ENCODE measurements around the gene LGALS7. TPM values are rescaled to one million over a fixed set of nuclear protein-coding genes. Genes with fewer than 3 reads are reported as not detected.

Gene LGALS7
- total and polyA plus RNA-seq, 2 of the 13 experiments (the other 11 are each of a cell fraction or from before 2014, with no cell fraction given): 0.73 TPM; not detected in 1

DNA sequence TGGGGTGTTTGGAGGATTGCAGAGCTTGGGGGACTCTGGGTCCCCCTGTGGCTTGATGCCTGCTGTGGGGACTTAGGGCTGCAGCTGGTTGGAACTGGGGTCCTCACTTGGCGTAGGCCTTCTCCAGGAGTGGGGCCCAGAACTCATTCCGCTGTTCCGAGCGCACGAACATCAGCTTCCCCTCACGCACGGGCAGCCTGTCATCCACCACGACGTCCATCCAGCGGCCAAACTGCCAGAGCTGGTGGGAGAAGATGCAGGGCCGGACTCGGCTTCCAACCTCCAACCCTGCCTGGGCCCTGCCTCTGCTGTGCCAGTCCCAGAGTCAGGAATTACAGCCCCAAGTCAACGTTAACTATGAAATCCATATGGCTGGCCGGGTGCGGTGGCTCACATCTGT is 31.6 kb downstream of the LGALS7 start:
- 98% methylated on average over 9 of the region's 15 CpGs for WGBS (ENCODE audit: low lambda C conversion rate)
- Histone ChIP-seq H3K9ac (ENCODE audit: insufficient read depth, low read depth, low read length) (no peak overlapping the region), H3K27ac (ENCODE audit: extremely low read length, insufficient read depth, low read length) (no peak overlapping the region), H3K79me2 (ENCODE audit: insufficient read depth, low read length) (no peaks in the 10 kb centered on the region), H3K9me3 (ENCODE audit: low read length) (no peaks in the 10 kb centered on the region), H2AFZ (ENCODE audit: low read length) (no peak overlapping the region), H3K4me1 (ENCODE audit: insufficient read depth, low read length) (peaks cover 50% of the 10 kb centered on the region), H3K27me3 (ENCODE audit: control insufficient read depth in 1 of 2, insufficient read depth in 2 of 2, low read length in 2 of 2) (no peaks in the 10 kb centered on the region), H3K4me3 (replicated peaks in 1 of 3; ENCODE audit: insufficient read depth in 1 of 3, low read depth in 2 of 3, low read length in 3 of 3) (no peak overlapping the region), H4K20me1 (ENCODE audit: insufficient read depth, low read length) (no peaks in the 10 kb centered on the region), H3K36me3 (replicated peaks in 1 of 2; ENCODE audit: control insufficient read depth in 1 of 2, insufficient read depth in 2 of 2, low read length in 2 of 2) (no peaks in the 10 kb centered on the region), H3K4me2 (ENCODE audit: low read depth, low read length) (no peak overlapping the region)
- no peak for DNase-seq (ENCODE audit: low spot score)
- BruUV-seq (replicated peaks): no TSS peak
- intact Hi-C loops (cut with micrococcal nuclease; ENCODE audit: unreplicated experiment): no loop called here
- ATAC-seq: no peak
- ChIA-PET CTCF (ENCODE audit: low intra/inter-chr PET ratio, low total read pairs) (no interaction called here), POLR2A (no interaction called here)
- in situ Hi-C loops (cut with HindIII; ENCODE audit: extremely low pct_ligation_motif_present, low pct_unique_long_range_greater_than_20kb): loop anchor here (5.0 to 25.0 kb wide), 2 partner anchors 91 to 171 kb away; partner anchors contain the start of genes CCER2 and ECH1
- no peak for FAIRE-seq
- no peak for TF ChIP-seq ZSCAN22 (CRISPR knock-in tag; IDR thresholded peaks at IDR 0.05)
- TF ChIP-seq ZSCAN9 (CRISPR knock-in tag; IDR thresholded peaks at IDR 0.05; ENCODE audit: borderline replicate concordance): no peak
- TF ChIP-seq ZNF558 (CRISPR knock-in tag; IDR thresholded peaks at IDR 0.05; ENCODE audit: borderline replicate concordance): no peak
- no peak for TF ChIP-seq DMAP1 (CRISPR knock-in tag; IDR thresholded peaks at IDR 0.05)
- TF ChIP-seq, protein P1, sequence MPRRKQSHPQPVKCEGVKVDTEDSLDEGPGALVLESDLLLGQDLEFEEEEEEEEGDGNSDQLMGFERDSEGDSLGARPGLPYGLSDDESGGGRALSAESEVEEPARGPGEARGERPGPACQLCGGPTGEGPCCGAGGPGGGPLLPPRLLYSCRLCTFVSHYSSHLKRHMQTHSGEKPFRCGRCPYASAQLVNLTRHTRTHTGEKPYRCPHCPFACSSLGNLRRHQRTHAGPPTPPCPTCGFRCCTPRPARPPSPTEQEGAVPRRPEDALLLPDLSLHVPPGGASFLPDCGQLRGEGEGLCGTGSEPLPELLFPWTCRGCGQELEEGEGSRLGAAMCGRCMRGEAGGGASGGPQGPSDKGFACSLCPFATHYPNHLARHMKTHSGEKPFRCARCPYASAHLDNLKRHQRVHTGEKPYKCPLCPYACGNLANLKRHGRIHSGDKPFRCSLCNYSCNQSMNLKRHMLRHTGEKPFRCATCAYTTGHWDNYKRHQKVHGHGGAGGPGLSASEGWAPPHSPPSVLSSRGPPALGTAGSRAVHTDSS (CRISPR knock-in tag; conservative IDR thresholded peaks at IDR 0.05): no peak
- TF ChIP-seq NR2F6 (IDR thresholded peaks at IDR 0.05): no peak
- no peak for TF ChIP-seq NR2F6 (CRISPR knock-in tag; IDR thresholded peaks at IDR 0.05)
- no peak for TF ChIP-seq DPF2 (CRISPR knock-in tag; IDR thresholded peaks at IDR 0.05; ENCODE audit: borderline replicate concordance, low read depth)
- TF ChIP-seq, protein P2, sequence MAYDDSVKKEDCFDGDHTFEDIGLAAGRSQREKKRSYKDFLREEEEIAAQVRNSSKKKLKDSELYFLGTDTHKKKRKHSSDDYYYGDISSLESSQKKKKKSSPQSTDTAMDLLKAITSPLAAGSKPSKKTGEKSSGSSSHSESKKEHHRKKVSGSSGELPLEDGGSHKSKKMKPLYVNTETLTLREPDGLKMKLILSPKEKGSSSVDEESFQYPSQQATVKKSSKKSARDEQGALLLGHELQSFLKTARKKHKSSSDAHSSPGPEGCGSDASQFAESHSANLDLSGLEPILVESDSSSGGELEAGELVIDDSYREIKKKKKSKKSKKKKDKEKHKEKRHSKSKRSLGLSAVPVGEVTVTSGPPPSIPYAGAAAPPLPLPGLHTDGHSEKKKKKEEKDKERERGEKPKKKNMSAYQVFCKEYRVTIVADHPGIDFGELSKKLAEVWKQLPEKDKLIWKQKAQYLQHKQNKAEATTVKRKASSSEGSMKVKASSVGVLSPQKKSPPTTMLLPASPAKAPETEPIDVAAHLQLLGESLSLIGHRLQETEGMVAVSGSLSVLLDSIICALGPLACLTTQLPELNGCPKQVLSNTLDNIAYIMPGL (CRISPR knock-in tag; IDR thresholded peaks at IDR 0.05; ENCODE audit: borderline replicate concordance in 1 of 2, low read depth in 1 of 2): no peak
- no peak for TF ChIP-seq ZNF891 (CRISPR knock-in tag; IDR thresholded peaks at IDR 0.05)
- TF ChIP-seq NR2C2 (CRISPR knock-in tag; IDR thresholded peaks at IDR 0.05; ENCODE audit: borderline replicate concordance): no peak
- no peak for TF ChIP-seq DNMT3B (CRISPR knock-in tag; conservative IDR thresholded peaks at IDR 0.05)
- no peak for TF ChIP-seq CHCHD3 (CRISPR knock-in tag; IDR thresholded peaks at IDR 0.05)
- TF ChIP-seq, protein P3, sequence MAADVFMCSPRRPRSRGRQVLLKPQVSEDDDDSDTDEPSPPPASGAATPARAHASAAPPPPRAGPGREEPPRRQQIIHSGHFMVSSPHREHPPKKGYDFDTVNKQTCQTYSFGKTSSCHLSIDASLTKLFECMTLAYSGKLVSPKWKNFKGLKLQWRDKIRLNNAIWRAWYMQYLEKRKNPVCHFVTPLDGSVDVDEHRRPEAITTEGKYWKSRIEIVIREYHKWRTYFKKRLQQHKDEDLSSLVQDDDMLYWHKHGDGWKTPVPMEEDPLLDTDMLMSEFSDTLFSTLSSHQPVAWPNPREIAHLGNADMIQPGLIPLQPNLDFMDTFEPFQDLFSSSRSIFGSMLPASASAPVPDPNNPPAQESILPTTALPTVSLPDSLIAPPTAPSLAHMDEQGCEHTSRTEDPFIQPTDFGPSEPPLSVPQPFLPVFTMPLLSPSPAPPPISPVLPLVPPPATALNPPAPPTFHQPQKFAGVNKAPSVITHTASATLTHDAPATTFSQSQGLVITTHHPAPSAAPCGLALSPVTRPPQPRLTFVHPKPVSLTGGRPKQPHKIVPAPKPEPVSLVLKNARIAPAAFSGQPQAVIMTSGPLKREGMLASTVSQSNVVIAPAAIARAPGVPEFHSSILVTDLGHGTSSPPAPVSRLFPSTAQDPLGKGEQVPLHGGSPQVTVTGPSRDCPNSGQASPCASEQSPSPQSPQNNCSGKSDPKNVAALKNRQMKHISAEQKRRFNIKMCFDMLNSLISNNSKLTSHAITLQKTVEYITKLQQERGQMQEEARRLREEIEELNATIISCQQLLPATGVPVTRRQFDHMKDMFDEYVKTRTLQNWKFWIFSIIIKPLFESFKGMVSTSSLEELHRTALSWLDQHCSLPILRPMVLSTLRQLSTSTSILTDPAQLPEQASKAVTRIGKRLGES (CRISPR knock-in tag; IDR thresholded peaks at IDR 0.05; ENCODE audit: borderline replicate concordance): no peak
- no peak for TF ChIP-seq ZSCAN12 (CRISPR knock-in tag; IDR thresholded peaks at IDR 0.05)
- no peak for TF ChIP-seq ZNF83 (CRISPR knock-in tag; IDR thresholded peaks at IDR 0.05; ENCODE audit: borderline replicate concordance)

Data from HepG2 (cell line).